AG09319 (cell line): ENCODE results near the gene MED26.

Source experiments
- DNase-seq: peaks from one replicate; pipeline ENCODE4 v3.0.0-alpha.2; 2010; ENCODE audit warnings: low read depth; ENCODE audit errors: extremely low read depth
- TF ChIP-seq, protein P1 (sequence below): IDR thresholded peaks from 2 replicates; pipeline ENCODE4 v1.5.1; 2011; ENCODE audit warnings: low read depth, mild to moderate bottlenecking, inconsistent platforms, low read length, moderate library complexity

The MED26 gene

DNA sequence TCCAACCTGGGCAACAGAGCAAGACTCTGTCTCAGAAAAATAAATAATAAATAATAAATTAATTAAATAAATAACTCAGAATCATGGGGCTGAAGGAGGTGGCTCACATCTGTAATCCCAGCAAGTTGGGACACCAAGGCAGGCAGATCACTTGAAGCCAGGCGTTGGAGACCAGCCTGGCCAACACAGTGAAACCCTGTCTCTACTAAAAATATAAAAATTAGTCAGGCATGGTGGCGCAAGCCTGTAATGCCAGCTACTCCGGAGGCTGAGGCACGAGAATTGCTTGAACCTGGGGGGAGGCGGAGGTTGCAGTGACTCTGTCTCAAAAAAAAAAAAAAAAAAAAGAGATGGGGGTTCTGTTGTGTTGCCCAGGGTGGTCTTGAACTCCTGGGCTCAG, 40.2 kb upstream of the MED26 start:
- TF ChIP-seq, protein P1, sequence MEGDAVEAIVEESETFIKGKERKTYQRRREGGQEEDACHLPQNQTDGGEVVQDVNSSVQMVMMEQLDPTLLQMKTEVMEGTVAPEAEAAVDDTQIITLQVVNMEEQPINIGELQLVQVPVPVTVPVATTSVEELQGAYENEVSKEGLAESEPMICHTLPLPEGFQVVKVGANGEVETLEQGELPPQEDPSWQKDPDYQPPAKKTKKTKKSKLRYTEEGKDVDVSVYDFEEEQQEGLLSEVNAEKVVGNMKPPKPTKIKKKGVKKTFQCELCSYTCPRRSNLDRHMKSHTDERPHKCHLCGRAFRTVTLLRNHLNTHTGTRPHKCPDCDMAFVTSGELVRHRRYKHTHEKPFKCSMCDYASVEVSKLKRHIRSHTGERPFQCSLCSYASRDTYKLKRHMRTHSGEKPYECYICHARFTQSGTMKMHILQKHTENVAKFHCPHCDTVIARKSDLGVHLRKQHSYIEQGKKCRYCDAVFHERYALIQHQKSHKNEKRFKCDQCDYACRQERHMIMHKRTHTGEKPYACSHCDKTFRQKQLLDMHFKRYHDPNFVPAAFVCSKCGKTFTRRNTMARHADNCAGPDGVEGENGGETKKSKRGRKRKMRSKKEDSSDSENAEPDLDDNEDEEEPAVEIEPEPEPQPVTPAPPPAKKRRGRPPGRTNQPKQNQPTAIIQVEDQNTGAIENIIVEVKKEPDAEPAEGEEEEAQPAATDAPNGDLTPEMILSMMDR, result no peak
- no peak for DNase-seq

DNA sequence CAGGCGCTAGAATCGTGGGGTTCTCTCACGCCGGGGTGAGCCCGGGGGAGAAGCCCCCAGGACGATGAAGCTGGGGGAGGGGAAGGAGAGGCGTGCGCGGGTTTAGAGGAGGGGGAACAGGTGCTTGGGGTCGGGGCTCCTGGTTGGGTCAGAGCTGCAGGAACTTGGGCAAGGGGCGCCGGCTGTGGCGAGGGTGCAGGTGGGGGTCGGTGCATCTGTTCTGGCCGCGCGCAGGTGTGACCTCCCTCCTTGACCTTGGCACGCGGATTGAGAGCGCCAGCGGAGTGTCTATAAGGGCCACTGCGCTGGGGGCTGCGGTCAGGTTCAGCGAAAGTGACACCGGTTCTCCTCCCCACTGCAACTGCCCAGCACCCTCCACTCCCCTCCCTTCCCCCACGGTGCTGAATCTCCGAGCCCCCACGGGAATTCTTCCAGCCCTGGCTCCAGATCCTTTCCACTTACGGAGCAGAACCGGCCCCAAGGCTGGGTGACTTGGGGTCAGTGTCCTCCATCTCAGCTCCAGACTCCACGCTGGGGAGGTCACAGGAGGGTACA, 33.6 kb upstream of the MED26 start:
- no peak for DNase-seq
- TF ChIP-seq, protein P1, result no peak

DNA sequence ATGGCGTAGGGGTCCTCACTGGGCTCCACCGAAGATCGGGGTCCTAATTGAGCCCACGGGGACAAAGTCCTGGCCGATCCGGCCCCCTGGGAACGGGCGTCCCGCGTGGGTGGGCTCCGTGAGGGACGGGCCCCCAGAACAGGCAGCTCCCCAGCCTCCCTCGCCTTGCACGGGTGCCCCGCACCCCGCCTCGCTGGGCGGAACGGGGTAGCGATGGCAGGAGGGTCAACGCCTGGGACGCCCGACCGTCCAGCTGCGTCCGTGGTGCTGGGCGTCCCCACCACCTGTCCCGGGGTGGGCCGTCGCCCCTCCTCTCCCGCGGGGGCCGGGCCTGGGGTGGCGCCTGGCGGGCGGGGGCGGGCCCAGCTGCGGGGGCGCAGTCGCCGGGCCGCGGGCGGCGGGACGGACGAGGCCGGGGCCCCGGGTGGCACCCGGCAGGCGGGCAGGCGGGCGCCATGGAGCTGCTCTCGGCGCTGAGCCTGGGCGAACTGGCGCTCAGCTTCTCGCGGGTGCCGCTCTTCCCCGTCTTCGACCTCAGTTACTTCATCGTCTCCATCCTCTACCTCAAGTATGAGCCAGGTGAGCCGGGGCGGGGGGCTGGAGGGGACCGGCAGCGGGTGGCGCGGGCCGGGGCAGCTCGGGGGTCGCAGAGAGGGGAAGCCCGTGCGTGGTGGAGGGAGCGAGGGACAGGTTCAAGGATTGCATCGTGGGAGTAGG, 32.9 kb upstream of the MED26 start, which contains the start of gene TMEM38A:
TSS of gene TMEM38A (plus strand) at position 377 of the 717 bp plus-strand sequence. CDS start at position 456, 79 bp downstream.
- DNase-seq, result no peak

DNA sequence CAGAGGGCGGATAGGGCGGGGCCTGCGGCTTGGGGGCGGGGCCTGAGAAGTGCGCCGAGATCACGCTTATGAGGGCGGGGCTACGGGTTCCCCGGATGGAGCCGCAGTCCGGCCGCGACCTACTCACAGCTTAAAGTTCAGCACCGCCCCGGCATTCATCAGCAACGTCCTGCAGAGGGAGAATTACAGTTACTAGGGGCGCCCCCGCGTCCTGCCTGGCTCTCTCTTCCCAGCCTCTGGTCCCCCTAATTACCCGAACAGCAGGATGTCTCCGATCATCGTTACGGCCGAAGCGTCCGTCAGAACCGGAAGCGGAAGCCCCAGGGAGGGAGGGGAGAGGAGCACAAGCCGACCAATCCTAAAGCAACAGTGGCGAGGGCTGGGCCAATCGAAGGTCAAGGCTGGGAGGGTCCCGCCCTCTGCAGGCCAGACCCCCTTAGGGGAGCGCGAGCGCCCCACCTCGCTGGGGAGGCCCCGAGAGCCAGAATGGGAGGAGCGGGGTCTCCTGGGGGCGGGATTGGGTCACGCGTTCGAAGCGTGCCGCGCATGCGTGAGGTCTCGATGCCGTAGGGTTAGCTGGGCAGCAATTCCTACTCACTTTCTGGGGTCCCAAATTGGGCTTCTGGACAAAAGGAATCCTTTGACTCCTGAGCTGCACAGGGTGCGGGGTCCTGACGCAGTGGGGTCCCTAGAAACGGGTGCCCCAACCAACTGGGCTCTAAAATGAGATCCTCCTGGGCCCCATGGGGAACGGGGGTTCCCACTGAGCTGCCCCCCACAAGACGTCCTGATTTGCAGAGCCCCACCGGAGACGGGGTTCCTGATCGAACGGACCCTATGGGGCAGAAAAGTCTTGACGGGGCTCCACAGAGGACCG, 32.1 kb upstream of the MED26 start, which contains the start of gene SMIM7:
TSS of gene SMIM7 (minus strand) at position 313 of the 877 bp plus-strand sequence. CDS start at position 279, 34 bp downstream.
- TF ChIP-seq, protein P1, result peak; percentile 11
- DNase-seq, result peak; percentile 97

More for the DNA sequence above, 32.9 kb upstream of the MED26 start, which contains the start of gene TMEM38A:
- TF ChIP-seq, protein P1, result no peak

DNA sequence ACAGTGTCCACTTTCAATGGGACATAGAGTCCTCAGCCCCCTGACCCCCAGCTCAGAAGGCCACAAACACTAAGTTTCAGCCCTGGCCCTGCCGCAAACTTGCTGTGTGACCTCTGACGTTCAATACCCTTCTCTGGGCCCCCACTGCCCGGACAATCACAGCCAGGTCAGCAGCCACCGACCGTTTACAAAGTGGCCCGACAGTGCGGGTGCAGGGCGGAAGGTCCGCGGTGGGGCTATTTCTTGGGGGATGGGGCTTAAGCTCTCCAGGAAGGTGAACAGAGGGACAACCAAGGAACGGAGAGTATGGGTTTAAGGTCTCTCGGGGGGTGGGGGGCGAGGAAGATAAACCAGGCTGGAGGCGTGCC, 31.4 kb upstream of the MED26 start:
- TF ChIP-seq, protein P1, result no peak
- no peak for DNase-seq

DNA sequence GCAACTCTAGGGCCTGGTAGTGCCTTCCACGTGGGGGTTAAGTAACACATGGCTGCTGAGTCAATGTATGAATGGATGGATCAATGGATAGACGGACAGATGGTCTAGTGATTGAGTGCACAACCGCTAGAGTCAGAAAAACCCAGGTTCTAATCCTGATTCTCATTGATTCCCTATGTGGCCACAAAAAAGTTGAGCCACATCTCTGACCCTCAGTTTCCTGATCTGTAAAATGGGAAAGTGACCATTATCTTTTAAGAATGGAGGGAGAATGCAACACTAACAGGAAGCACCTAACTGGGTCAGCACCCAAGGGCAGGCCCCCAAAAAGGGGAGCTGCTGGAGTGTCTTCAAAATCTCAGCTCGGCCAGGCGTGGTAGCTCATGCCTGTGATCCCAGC, 29.4 kb upstream of the MED26 start:
- TF ChIP-seq, protein P1, result no peak
- no peak for DNase-seq
